ENCODE data around the gene SCN9A.
"Not testable (repeated sequence)": the region's sequence is repeated elsewhere in the genome, so short reads cannot be mapped to it uniquely, and the experiment has no call there.

Gene SCN9A

DNA sequence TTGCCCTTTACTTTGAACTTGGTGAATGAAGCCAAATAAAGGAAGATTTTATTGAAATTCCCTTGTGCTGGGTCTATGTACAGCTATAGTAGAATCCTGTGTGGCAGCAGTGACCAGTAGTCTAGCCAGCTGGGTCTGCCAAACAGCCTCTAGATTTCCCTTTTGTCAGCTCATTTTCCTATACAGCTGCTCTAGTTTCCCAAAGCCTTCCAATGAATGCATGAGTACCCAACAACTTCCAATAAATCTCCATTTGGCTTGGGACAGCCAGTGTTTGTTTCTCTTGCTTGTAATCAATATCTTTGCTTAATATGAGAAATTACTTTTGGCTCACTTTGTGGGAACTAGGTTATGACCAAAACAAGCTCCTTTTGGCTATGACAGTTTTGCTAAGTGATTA lies 43.6 kb downstream of the SCN9A start:
- DNase-seq: no peak

- no peak for DNase-seq
Observed at GRCh38 chr2:166331468-166331867, 44.3 kb downstream of the SCN9A start.

- no peak for DNase-seq
Observed at GRCh38 chr2:166329465-166329864, 46.3 kb downstream of the SCN9A start.

DNA sequence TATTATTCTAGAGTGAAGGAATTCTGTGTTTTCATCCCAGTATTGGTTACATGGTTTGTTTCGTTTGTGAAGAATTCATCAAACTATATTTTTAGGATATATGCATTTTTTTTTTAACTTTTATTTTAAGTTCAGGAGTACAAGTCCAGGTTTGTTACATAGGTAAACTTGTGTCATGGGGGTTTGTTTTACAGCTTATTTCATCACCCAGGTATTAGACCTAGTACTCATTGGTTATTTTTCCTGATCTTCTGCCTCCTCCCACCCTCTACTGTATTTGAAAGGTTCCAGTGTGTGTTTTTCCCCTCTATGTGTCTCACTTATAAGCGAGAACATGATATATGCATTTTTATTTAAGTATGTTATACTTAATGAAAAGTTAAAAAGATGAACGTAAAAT lies 47.6 kb downstream of the SCN9A start:
- no peak for DNase-seq

DNA sequence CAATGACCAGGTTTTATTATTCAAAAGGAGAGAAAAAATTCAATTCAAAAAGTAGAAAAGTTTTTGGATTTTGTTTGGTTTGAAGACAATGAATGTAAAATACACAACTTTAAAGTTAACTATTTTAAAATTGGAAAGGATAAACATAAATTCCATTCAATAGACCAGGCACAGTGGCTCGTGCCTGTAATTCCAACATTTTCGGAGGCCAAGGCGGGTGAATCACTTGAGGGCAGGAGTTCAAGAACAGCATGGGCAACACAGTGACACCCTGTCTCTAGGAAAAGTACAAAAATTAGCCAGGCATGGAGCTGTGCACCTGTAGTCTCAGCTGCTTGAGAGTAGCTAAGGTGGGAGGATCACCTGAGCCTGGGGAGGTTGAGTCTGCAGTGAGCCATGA lies 54.7 kb downstream of the SCN9A start:
- DNase-seq: no peak

DNA sequence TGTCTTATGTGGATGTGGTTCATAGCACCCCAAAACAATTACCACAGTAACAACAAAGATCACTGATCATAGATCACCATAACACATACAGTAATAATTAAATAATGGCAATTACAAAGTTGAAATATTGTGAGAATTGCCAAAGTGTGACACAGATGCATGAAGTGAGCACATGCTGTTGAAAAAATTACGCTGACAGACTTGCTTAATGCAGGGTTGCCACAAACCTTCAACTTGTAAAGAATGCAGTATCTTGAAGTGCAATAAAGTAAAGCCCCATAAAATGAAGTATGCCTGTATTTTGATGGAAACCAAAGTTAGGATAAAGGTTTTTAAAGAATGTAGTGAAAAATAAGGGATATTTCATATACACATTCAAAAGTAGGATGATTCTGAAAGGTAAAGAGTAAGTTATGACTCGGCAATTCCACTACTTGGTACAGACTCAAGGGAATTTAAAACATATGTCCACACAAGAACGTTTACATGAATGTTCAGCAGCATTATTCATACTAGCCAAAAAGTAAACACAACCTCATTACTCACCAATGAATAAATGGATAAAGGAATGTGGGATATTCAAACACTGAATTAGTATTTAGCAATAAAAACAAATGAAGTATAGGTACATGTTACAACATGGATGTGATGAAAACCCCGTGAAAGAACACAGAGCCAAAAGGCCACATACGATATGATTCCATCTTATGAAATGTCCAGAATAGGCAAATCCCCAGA lies 61.6 kb downstream of the SCN9A start:
- peak; percentile 92 for DNase-seq

DNA sequence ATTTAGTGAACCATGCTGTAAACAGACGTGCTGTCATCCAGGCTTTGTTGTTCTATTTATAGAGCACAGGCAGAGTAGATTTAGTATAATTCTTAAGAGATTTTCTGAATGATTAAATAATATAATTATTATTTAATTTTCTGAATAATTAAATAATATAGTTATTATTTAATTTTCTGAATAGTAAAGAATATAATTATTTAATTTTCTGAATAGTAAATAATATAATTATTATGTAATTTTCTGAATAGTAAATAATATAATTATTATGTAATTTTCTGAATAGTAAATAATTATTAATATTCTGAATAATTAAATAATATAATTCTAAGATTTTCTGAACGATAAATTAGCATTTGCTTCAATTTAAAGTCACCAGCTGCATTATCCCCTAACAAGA lies 62.9 kb downstream of the SCN9A start:
- not testable (repeated sequence) for DNase-seq

DNA sequence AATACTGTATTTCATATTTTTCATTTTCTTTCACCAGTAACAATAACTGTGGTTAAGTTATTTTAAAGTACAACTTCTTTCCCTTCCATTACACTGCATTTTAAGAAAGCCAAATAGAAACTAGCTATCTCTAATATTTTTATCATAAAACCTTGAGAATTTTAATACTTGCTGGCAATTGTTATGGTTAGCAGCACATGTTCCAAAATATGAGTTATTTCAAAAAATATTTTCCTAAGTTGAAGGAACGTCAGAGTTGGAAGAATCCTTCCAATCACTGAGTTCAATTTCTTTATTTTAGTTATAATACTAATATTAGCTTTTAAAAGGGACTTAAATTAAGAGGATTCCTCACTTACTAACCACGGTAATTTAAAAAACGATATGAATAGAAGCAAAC lies 68.4 kb downstream of the SCN9A start:
- no peak for DNase-seq

DNA sequence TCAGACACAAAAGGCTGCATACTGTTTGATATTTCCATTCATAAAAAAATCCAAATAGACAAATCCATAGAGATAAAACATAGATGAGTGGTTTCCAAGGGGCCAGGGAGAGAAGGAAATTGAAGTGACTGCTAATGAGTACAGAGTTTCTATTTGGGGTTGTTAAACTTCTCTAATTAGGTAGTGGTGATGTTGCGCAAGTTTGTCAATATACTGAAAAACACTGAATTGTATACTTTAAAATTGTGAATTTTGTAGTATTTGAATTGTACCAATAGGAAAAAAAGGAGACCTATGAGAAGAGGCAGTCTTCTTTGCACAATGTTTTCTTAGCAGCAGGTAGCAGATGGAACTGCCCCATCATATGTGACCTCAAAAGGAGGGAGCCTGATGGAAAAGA lies 71.1 kb downstream of the SCN9A start:
- DNase-seq: no peak

DNA sequence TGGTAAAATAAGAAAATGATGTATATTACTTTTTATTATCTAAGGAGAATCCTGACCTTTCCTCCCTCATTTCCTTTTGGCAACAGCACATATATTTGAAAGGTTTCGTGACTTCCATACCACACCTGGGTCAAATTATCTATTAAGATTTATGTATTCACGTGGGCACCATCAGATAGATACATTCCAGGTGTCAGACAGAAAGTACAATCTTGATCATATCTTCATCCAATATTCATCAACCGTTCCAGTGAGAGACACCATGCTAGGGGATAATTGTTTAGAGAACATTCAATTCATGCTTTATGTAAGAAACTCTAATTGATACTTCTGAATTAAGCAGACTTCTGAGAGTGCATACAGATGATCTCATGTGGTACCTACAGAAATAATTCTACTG lies 73.7 kb downstream of the SCN9A start:
- DNase-seq: no peak

- DNase-seq: no peak
Observed at GRCh38 chr2:166297951-166298350, 77.8 kb downstream of the SCN9A start.

DNA sequence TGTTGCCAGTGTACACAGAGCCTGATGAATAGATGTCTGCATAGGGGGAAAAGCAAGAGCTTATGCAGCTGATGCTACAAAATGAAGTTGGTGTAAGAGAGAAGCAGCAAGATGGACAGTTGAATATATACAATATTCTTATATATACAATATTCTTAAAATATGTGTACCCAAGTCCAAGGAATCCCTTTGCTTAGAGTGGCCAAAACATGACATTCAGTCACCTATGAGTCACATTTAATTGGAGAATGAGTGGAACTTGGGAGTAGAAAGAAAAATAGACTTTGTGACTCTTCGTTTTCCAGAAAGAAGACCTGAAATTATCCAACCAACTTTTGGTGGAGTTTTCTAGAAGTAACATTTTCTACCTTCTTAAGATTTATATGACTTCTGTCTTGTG lies 81.8 kb downstream of the SCN9A start:
- no peak for DNase-seq

DNA sequence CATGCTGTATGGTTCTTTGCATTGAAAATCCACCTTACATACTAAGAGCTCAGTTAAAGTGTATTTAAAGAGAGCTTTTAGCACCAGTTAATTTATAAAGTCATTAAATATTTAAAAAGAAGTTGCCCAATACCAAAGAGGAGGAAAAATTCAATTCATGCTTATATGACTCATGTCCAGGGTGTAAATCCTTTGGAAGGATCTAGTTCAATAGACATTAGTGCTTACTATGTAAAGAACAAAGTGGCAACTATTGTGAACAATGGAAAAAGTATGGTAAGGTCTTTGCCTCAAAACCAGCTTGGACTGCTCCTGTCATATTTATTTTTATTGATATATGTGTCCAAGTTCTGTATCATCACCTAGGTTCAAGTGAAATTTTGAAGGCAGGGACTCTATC lies 90.5 kb downstream of the SCN9A start:
- no peak for DNase-seq

- no peak for DNase-seq
Observed at GRCh38 chr2:166284359-166284758, 91.4 kb downstream of the SCN9A start.

DNA sequence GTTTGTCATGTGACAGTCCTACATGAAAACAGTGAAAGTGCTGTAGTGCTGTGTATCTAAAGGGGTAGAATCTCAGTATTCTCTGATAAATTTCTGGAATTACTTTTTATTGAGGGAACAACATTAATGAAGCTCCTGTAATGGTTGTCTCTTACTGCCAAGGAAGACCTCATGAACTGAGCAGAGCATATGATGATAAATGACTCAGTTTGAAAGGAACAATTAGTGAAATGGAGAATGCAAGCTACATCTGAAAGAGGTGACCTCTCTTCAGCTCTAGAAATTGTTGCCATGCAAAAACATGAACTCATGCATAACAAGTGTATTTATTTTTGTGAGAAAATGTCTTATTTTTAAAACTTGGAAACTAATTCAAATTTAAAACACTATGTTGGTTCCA lies 93.6 kb downstream of the SCN9A start:
- DNase-seq: no peak

GRCh38 chr2:166278856-166279255 lies 96.9 kb downstream of the SCN9A start:
- DNase-seq: no peak

GRCh38 chr2:166270376-166270775 lies 105.4 kb downstream of the SCN9A start:
- DNase-seq: no peak

- no peak for DNase-seq
Observed at GRCh38 chr2:166269322-166269721, 106.4 kb downstream of the SCN9A start.

DNA sequence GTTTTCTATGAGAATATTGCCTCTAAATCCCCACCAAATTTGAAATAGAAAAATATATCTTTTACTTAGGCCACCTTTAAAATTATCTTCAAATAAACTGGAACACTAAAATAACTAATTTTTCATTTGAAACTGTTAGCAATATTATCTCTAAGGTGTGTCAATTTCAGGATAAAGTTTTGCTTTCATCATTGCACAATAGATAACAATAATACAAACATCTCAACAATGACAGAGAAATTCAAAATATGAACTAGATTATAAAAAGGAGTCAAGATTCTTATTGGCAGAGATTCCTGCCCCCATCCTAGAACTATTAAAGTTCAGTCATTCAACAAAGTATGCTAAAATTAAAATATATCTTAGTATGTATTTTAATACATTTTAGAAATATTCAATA lies 117.9 kb downstream of the SCN9A start:
- DNase-seq: no peak

DNA sequence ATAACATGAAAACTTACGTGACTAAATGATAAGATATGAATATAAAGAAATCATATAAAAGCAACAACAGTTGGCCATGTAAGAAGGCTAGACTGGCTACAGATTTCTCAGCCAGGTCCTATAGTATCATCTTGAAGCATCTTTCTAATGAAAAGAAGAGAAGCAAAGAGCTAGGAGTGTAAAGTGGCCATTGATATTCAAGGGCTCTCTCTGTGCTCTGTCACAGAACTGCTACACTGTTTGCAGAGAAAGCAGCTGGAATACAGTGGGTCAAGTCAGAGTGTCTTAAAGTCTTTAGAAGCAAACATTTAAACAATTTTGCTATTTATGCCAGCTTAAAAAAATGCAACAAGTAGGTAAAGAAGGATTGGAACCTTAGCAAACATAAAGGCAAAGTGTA lies 118.8 kb downstream of the SCN9A start:
- no peak for DNase-seq

DNA sequence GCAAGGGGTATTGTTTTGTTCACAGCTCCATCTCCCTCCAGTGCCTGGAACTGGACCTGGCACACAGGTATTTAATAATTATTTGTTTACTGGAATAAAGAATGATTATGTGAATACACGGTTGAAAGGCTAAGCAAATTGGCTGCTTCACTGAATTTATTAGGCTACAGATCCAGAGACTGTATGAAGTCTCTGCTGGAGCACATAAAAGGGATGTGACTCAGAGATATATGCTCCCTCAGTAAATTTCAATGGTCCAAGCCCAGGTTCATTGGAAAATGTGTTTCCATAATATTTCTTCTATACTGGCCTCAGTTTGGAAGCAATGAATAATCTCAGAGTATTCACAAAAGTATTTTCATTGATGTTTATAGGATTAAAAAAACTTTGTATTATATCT lies 126.4 kb downstream of the SCN9A start:
- no peak for DNase-seq

DNA sequence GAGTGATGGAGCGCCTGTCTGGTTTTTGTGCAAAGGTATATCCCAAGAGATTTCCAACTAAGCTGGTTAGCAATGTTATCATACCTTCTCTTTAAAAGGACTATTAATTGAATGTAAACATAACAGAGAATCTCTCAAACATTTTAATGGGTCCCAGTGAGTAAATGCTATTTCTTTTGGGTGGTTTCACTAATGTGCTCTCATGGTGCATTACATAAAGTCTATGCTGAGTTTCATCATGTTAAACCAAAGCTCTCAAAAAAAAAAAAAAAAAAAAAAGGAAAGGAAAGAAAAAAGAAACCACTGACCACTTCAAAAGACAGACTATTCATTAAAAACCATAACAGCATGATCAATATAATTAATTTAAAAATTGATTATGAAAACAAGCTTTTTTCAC lies 128.8 kb downstream of the SCN9A start:
- peak; percentile 18 for DNase-seq

DNA sequence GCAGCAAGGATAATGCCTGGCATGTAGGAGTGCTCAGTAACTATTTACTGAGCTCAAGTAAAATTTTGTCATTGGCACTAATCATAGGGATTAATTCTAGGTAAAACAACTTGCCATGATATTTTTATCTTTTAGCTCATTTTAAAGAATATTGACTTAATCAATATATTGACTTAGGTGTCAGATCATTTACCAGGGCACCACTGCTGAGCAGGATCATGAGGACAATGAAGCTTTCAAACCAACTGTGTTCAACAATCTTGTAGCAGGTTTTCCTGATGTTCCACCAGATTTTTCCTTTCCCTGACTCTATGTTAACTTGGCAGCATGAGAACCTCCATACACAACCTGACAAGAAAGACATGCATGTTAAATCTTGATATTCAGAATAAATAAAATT lies 133.4 kb downstream of the SCN9A start:
- no peak for DNase-seq

DNA sequence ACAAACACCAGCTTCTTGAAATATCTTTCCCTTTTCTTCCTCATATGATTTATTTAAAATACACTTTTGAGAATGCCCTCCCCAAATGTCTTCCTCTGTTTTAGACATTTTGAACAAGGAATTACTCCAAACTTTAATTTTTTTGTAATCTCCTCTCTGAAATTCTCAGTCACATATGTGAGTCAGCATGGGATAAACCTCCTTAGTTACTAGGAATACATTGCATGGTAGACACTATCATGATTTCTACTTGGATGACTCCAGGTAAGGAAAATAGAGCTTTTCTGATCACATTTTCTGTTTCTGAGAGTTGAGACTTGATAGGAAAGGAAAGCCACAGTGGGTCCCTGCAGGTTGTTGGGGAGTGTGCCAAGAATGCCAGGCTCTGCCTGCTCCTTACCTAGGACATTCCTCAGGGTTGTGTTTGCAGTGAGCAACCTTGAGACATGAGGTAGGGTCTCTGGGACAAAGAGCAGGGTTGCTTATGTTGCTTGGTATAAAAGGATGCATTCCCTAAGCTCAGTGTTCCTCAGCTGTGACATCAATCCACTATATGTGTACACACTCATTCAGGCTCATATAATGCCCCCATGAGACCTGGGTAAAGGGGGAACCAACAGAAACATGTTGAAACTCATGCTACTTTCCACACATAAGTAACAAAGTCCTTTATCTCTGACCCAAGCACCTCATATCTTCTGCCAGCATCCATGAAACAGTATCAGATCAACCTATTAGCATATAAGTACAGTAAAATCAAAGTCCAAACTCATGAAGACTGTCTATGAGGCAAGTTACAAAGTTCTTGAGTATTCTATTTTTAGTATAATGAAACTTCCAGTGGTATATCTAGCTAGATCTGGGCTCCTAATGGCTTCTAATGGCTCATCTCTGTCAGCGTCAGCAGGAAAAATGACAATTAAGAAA lies 135.1 kb downstream of the SCN9A start:
- DNase-seq: no peak
